Endothelial cell of umbilical vein (primary cell): ENCODE data around the gene AGAP2. TPM values are rescaled to one million over a fixed set of nuclear protein-coding genes. Genes with fewer than 3 reads are reported as not detected.
A peak's percentile ranks its signal among the peaks of the same experiment; 100 is the strongest.

Source experiments
- BruUV-seq: library from RNA; stranded (reverse); fragments of 400-500 nt; replicated peaks from 2 replicates; lab custom pipeline; 2021; lab: Mats Ljungman, UMichigan
- CTCF ChIA-PET: fragments of 300-600, 350-600 bp; sonication (Branson Sonifier 250); formaldehyde crosslinking; loops from one replicate; lab custom pipeline; 2021; ENCODE audit warnings: antibody characterized with exemption, inconsistent platforms; lab: Charles Lee
- POLR2A ChIA-PET: fragments of 300-600, 350-600 bp; sonication (Branson Sonifier 250); formaldehyde crosslinking; loops from one replicate; lab custom pipeline; 2021; ENCODE audit warnings: antibody characterized with exemption, inconsistent platforms; lab: Charles Lee
- DNase-seq: peaks from one replicate; pipeline ENCODE4 v3.0.0-alpha.2; 2011; ENCODE audit warnings: low read depth, low spot score
- FAIRE-seq: peaks from 2 replicates; lab custom pipeline; 2011; peaks lifted over from hg19 to GRCh38; lab: Jason Lieb, UNC
- H2AFZ ChIP-seq: 2 replicates; pipeline ENCODE4 v1.6.0; 2012; ENCODE audit warnings: low read depth, low read length, control low read depth, inconsistent platforms
- H3K27ac ChIP-seq: 2 replicates; pipeline ENCODE4 v1.5.1; 2011; ENCODE audit warnings: low read depth, mild to moderate bottlenecking, control low read depth, low read length, moderate library complexity; ENCODE audit not compliant: insufficient read depth
- H3K27me3 ChIP-seq, 2 experiments: 2 replicates each; pipeline versions ENCODE4 v1.6.0 to v1.6.1; 2011; ENCODE audit warnings: low read length in 2 of 2, mixed read lengths in 1 of 2; ENCODE audit not compliant: control insufficient read depth in 2 of 2, insufficient read depth in 2 of 2
- H3K36me3 ChIP-seq, 2 experiments: 2 replicates in 1 of 2; 3 replicates in 1 of 2; pipeline ENCODE4 v1.5.1; 2011; ENCODE audit warnings: low read length in 2 of 2, mild to moderate bottlenecking in 1 of 2, moderate library complexity in 1 of 2; ENCODE audit not compliant: control insufficient read depth in 2 of 2, insufficient read depth in 2 of 2; ENCODE audit errors: extremely low read depth in 1 of 2
- H3K4me1 ChIP-seq: 3 replicates; pipeline ENCODE4 v1.5.1; 2011; ENCODE audit warnings: mild to moderate bottlenecking, low read length; ENCODE audit not compliant: control insufficient read depth, insufficient read depth; ENCODE audit errors: extremely low read depth
- H3K4me2 ChIP-seq: 2 replicates; pipeline ENCODE4 v1.6.1; 2011; ENCODE audit warnings: low read length, control low read depth, mixed read lengths; ENCODE audit not compliant: insufficient read depth
- H3K4me3 ChIP-seq, 3 experiments: fragments of 200-600 bp in 1 of 3; sonication (generic), shearing (Covaris generic) in 1 of 3; replicated peaks in 1 of 3; 2 replicates each; pipeline ENCODE4 v1.5.1; 2011 to 2016; ENCODE audit warnings: control low read depth in 3 of 3, low read length in 3 of 3, mild to moderate bottlenecking in 2 of 3, inconsistent platforms in 1 of 3, low read depth in 1 of 3, moderate library complexity in 1 of 3; ENCODE audit not compliant: insufficient read depth in 1 of 3
- H3K79me2 ChIP-seq: 2 replicates; pipeline ENCODE4 v1.6.0; 2012; ENCODE audit warnings: low read length, inconsistent platforms; ENCODE audit not compliant: control insufficient read depth, insufficient read depth
- H3K9ac ChIP-seq: replicated peaks from 2 replicates; pipeline ENCODE3; 2011; ENCODE audit warnings: low read length, control low read depth; ENCODE audit not compliant: insufficient read depth; ENCODE audit errors: extremely low read depth
- H3K9me1 ChIP-seq: replicated peaks from 3 replicates; pipeline ENCODE4 v1.6.0; 2011; ENCODE audit warnings: mild to moderate bottlenecking, low read length; ENCODE audit not compliant: control insufficient read depth, insufficient read depth; ENCODE audit errors: extremely low read depth
- H3K9me3 ChIP-seq: replicated peaks from 2 replicates; pipeline ENCODE4 v1.5.1; 2012; ENCODE audit warnings: low read length, inconsistent platforms; ENCODE audit not compliant: control insufficient read depth, insufficient read depth
- H4K20me1 ChIP-seq: replicated peaks from 2 replicates; pipeline ENCODE3; 2011; ENCODE audit warnings: mild to moderate bottlenecking, low read length; ENCODE audit not compliant: control insufficient read depth, insufficient read depth; ENCODE audit errors: extremely low read depth
- CTCF ChIP-seq, 2 donors: IDR thresholded peaks; 1 replicate in 1 of 2; 2 replicates in 1 of 2; pipeline ENCODE4 v1.5.1; 2011; ENCODE audit warnings: low read length in 2 of 2, mild to moderate bottlenecking in 2 of 2, moderate library complexity in 2 of 2, control low read depth in 1 of 2, inconsistent platforms in 1 of 2, low read depth in 1 of 2; ENCODE audit not compliant: insufficient read depth in 1 of 2; ENCODE audit errors: extremely low read depth in 1 of 2
- EZH2 ChIP-seq: IDR thresholded peaks from 2 replicates; pipeline ENCODE4 v1.6.1; 2012; ENCODE audit warnings: borderline replicate concordance, low read depth, mild to moderate bottlenecking, moderate library complexity, low read length, inconsistent platforms; ENCODE audit not compliant: severe bottlenecking
- FOS ChIP-seq: IDR thresholded peaks from 2 replicates; pipeline ENCODE4 v1.6.1; 2011; ENCODE audit warnings: mild to moderate bottlenecking, low read length, moderate library complexity, borderline replicate concordance; ENCODE audit not compliant: insufficient read depth
- GATA2 ChIP-seq: IDR thresholded peaks from 2 replicates; pipeline ENCODE4 v1.7.0; 2011; ENCODE audit warnings: low read depth, mild to moderate bottlenecking, moderate library complexity, mixed read lengths, low read length; ENCODE audit not compliant: insufficient read length, insufficient read depth
- JUN ChIP-seq: IDR thresholded peaks from 2 replicates; pipeline ENCODE4 v1.6.1; 2011; ENCODE audit warnings: borderline replicate concordance, low read depth; ENCODE audit not compliant: insufficient read length, insufficient read depth
- MAX ChIP-seq: IDR thresholded peaks from 2 replicates; pipeline ENCODE4 v1.6.1; 2011; ENCODE audit not compliant: insufficient read depth, insufficient read length
- MYC ChIP-seq: IDR thresholded peaks from one replicate; pipeline ENCODE4 v1.6.1; 2011; ENCODE audit warnings: mild to moderate bottlenecking, low read depth, low read length
- POLR2A ChIP-seq: IDR thresholded peaks from 2 replicates; pipeline ENCODE4 v1.6.1; 2012; ENCODE audit warnings: low read depth, mild to moderate bottlenecking, control low read depth, low read length
- POLR2AphosphoS5 ChIP-seq: IDR thresholded peaks from 2 replicates; pipeline ENCODE4 v1.6.1; 2012; ENCODE audit warnings: low read depth, mild to moderate bottlenecking, control low read depth, low read length, moderate library complexity; ENCODE audit not compliant: insufficient read depth
- dilution Hi-C: fragments of 300-500 bp; cut with MboI; formaldehyde crosslinking; loops from one replicate; pipeline ENCODE4 v1.15.0; 2019; ENCODE audit warnings: low sequenced_read_pairs; ENCODE audit not compliant: extremely low pct_ligation_motif_present
- intact Hi-C: fragments of 100-400 bp; cut with micrococcal nuclease; formaldehyde crosslinking; loops from one replicate; pipeline ENCODE4 v1.10.0; 2022
- polyA plus RNA-seq, 4 experiments: library from polyadenylated mRNA; depleted of rRNA in 3 of 4; stranded (reverse) in 3 of 4; unstranded in 1 of 4; fragments of >200 nt; gene quantifications; 2 replicates each; pipeline versions ENCODE4 v1.2.1 to v1.2.3, GENCODE V29; 2011 to 2012; ENCODE audit warnings: missing spikeins in 1 of 4
- total RNA-seq: library from RNA; stranded (reverse); gene quantifications from 2 replicates; pipeline ENCODE4 v1.2.3, GENCODE V29; 2021

AGAP2 gene
- total and polyA plus RNA-seq, 2 donors (not counting 3 experiments of a cell fraction or from before 2014, with no cell fraction given) = 0.04 to 0.24 TPM

GRCh38 chr12:57732726-57733593 is 5.6 kb downstream of the AGAP2 start:
- POLR2A ChIA-PET = interaction anchor here (0.5 to 0.7 kb wide), 3 partner anchors 150 to 631 kb away, joined by 3 to 6 read pairs (median 4); no protein-coding TSS in a partner anchor
- no TSS peak for BruUV-seq

GRCh38 chr12:57732270-57732669 is 6.3 kb downstream of the AGAP2 start:
- BruUV-seq = no TSS peak
- Histone ChIP-seq H3K4me2 (no peak overlapping the region), H3K27ac (no peak overlapping the region), H3K9me3 (no peaks in the 10 kb centered on the region), H4K20me1 (no peaks in the 10 kb centered on the region), H2AFZ (no peak overlapping the region), H3K27me3 (peaks cover 51 to 58% of the 10 kb centered on the region in 2 experiments), H3K36me3 (no peaks in the 10 kb centered on the region), H3K79me2 (no peaks in the 10 kb centered on the region), H3K9ac (no peak overlapping the region), H3K4me3 (no peak overlapping the region), H3K9me1 (no peaks in the 10 kb centered on the region), H3K4me1 (no peaks in the 10 kb centered on the region)
- ChIA-PET POLR2A (interaction anchor here (0.5 kb wide), 1 partner anchor 631 kb away, joined by 3 read pairs; no protein-coding TSS in a partner anchor), CTCF (interaction anchor here (0.9 kb wide), 1 partner anchor 8 kb away, joined by 3 read pairs; no protein-coding TSS in a partner anchor)
- TF ChIP-seq EZH2 (no peak), GATA2 (no peak), CTCF (IDR thresholded peaks at IDR 0.05; ENCODE audit: extremely low read depth in 1 of 2, insufficient read depth in 1 of 2, low read depth in 1 of 2, low read length in 2 of 2) (no peak), MYC (no peak), MAX (no peak), POLR2A (no peak), JUN (no peak), POLR2AphosphoS5 (no peak)
- dilution Hi-C loops (no loop called here), intact Hi-C loops (no loop called here)
- DNase-seq (no peak), FAIRE-seq (no peak)

More at GRCh38 chr12:57732726-57733593, 5.6 kb downstream of the AGAP2 start:
- H3K4me2 ChIP-seq = no peak overlapping the region
- H4K20me1 ChIP-seq = no peaks in the 10 kb centered on the region
- FAIRE-seq (peak; percentile 4), DNase-seq (no peak)
- CTCF ChIA-PET = interaction anchor here (0.9 to 2.3 kb wide), 2 partner anchors 9 to 24 kb away, joined by 3 to 8 read pairs; no protein-coding TSS in a partner anchor
- no peaks in the 10 kb centered on the region for H3K9me3 ChIP-seq
- dilution Hi-C loops = no loop called here
- no peaks in the 10 kb centered on the region for H3K36me3 ChIP-seq
- H2AFZ ChIP-seq = no peak overlapping the region
- no peaks in the 10 kb centered on the region for H3K9me1 ChIP-seq
- TF ChIP-seq MYC (no peak), FOS (peak; percentile 22)
- intact Hi-C loops = no loop called here
- H3K4me1 ChIP-seq = no peaks in the 10 kb centered on the region
- no peaks in the 10 kb centered on the region for H3K79me2 ChIP-seq
- H3K4me3 ChIP-seq = no peak overlapping the region
- H3K27ac ChIP-seq = no peak overlapping the region
- no peak overlapping the region for H3K9ac ChIP-seq
- H3K27me3 ChIP-seq = peaks cover 58 to 62% of the 10 kb centered on the region in 2 experiments
